Measurements from ENCODE around the gene FKTN.

The FKTN gene

DNA sequence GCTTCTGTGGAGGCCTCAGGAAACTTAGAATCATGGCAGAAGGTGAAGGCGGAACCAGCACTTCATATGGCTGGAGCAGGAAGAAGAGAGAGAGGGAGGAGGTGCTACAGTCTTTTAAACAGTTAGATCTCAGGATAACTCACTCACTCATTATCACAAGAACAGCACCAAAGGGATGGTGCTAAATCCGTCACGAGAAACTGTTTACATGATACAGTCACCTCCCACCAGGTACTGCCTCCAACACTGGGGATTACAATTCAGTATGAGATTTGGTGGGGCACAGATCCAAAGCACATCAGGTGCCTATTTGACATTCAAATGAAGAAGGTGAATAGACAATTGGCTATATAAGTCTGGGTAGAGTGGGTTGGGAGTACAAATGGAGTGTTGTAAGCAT, 35.2 kb downstream of the FKTN start:
- DNase-seq (ENCODE audit: extremely low read depth, low read depth) = no peak
- TF ChIP-seq, protein P1, sequence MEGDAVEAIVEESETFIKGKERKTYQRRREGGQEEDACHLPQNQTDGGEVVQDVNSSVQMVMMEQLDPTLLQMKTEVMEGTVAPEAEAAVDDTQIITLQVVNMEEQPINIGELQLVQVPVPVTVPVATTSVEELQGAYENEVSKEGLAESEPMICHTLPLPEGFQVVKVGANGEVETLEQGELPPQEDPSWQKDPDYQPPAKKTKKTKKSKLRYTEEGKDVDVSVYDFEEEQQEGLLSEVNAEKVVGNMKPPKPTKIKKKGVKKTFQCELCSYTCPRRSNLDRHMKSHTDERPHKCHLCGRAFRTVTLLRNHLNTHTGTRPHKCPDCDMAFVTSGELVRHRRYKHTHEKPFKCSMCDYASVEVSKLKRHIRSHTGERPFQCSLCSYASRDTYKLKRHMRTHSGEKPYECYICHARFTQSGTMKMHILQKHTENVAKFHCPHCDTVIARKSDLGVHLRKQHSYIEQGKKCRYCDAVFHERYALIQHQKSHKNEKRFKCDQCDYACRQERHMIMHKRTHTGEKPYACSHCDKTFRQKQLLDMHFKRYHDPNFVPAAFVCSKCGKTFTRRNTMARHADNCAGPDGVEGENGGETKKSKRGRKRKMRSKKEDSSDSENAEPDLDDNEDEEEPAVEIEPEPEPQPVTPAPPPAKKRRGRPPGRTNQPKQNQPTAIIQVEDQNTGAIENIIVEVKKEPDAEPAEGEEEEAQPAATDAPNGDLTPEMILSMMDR (IDR thresholded peaks at IDR 0.05; ENCODE audit: low read depth, low read length) = no peak

DNA sequence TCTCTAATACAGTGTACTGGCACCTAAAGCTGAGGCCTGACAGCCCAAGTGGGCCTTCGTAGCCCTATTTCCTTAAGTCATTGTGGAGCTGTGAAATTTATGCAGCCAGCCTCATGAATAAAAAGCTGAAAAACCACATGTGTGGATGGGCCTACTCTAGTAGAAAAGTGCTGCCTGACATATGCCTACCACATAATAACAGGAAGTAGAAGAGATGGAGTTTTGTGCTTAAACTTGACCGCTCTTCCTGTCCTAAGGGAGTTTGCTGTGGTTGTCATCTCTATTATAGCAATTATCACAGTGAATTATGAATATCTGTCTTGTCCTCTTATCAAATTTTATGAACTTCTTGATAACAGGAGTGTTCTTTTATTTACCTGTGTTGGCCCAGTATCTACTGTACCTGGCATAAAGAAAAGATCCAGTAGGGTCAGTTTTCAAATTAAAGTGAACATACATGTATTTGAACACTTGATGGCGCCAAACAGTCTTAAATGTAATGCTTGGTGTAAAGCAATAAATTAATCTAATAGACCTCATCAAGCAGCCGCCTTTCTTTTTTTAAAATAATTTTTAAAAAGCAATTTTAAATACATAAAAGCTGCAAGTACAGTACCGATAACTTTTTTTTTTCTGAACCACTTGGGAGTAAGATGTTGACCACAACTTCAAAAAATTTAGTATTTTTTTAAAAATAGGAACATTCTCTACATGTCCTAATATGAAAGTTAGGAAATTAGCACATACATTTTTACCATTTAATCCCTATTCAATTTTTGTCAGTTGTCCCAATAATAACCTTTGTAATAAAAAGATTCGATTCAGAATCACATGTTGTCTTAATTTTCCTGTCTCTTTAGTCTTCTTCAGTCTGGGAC, 51.0 kb downstream of the FKTN start:
- DNase-seq (ENCODE audit: extremely low read depth, low read depth) = peak; percentile 15
- TF ChIP-seq, protein P1 (IDR thresholded peaks at IDR 0.05; ENCODE audit: low read depth, low read length) = peak; percentile 44

DNA sequence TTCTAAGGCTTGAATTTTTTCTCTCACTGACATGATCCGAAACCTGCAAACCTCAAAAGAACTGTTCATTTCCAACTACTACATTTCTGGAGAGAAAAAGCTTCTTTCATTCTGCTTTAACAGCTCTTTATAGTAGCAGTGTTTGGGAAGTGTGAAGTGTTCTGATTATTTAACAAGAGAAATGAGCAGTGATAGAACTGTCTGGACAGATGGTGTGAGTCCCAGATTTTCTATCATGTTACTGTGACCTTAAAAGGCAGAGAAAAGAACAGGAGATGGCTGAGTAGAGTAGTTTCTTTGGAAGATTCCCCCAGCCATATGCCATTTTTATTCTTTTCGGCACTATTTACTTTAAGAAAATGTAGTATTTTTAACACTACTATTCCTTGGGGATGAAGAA, 63.1 kb downstream of the FKTN start:
- DNase-seq (ENCODE audit: extremely low read depth, low read depth) = no peak
- TF ChIP-seq, protein P1 (IDR thresholded peaks at IDR 0.05; ENCODE audit: low read depth, low read length) = no peak

DNA sequence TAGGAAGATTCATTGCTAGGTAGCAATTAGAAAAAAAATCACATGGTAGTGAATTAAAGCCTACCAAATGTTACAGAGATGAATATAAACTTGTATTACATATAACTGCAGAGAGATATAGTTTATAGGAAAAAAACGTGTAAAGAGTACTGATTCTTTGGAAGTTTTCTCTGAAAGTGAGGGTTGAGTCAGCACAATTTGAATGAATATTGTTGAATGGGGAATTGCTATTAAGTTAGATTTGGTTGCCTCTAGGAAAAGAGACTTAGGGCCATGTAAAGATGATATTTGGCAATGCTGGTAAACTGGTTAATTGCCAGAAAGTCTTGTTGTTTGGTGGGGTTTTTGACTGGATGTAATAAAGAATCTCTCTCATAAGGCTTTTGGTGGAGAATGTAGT, 67.2 kb downstream of the FKTN start:
- TF ChIP-seq, protein P1 (IDR thresholded peaks at IDR 0.05; ENCODE audit: low read depth, low read length) = no peak
- DNase-seq (ENCODE audit: extremely low read depth, low read depth) = no peak

DNA sequence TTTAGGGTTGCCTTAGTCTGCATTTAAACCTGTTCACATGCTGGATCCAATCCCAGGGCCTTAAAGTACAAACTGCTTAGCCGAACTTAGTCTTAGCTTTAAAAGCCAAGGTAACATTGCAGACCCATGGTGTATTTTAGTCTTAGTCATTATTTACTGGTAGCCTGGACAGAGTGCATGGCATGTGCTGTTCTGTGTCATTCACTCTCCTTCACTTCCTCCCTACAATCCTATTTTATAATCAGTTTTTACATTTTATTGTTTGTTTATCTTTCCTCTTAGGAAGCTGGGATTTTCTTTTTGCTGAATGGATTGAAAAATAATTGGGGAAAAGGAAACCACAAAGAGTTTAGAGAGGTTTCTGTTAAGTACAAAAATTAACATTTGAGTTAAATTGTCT, 74.9 kb downstream of the FKTN start:
- TF ChIP-seq, protein P1 (IDR thresholded peaks at IDR 0.05; ENCODE audit: low read depth, low read length) = no peak

DNA sequence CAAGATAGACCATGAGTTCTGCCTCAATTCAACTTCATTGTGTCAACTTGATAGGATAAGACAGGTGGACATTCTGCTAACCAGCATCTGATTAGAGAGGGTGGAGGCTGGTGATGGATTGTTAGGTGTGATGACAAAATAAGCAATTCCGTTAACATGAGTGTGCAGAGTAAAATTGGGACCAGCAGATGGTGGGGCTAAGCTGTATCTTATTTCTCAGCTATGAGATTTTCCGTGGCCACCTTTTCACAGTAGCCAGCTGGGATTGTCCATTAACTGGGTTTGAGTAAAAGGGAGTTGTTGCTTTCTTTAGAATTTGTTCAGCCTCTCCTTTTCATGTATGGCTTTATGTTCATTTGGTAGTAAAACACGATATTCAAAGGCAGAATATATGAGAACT, 75.5 kb downstream of the FKTN start:
- TF ChIP-seq, protein P1 (IDR thresholded peaks at IDR 0.05; ENCODE audit: low read depth, low read length) = no peak

More for the DNA sequence above, 74.9 kb downstream of the FKTN start:
- DNase-seq (ENCODE audit: extremely low read depth, low read depth) = no peak

DNA sequence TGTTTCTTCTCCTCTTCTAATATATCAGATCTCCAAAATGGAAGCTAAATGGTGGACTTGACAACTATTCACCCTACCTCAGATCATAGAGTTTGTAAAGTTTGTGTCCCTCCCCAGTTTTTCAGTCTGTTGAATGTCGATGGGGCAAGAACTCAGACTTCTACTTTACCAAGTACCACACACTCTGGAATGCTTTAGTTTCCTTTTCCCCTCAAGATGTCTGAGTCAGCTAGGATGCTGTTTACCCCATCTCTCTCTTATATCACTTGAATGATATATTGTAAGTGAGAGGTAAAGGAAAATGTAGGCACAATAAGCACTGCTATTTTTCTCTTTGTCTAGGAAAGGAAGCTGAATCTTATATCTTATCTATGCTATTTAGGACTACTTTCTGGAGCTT, 78.4 kb downstream of the FKTN start:
- TF ChIP-seq, protein P1 (IDR thresholded peaks at IDR 0.05; ENCODE audit: low read depth, low read length) = no peak
- DNase-seq (ENCODE audit: extremely low read depth, low read depth) = no peak

More for the DNA sequence above, 75.5 kb downstream of the FKTN start:
- DNase-seq (ENCODE audit: extremely low read depth, low read depth) = no peak

Measured in AG09319 (cell line).